AG04450 (cell line): ENCODE data around the gene EFTUD2. TPM values are rescaled to one million over a fixed set of nuclear protein-coding genes. Genes with fewer than 3 reads are reported as not detected.

ENCODE experiments used
- CTCF ChIA-PET: fragments of 300-600, 350-600 bp; formaldehyde crosslinking; extraction: SDS; loops from one replicate; lab custom pipeline; 2022; ENCODE audit warnings: antibody characterized with exemption, inconsistent platforms; lab: Charles Lee
- POLR2A ChIA-PET: fragments of 350-600 bp; formaldehyde crosslinking; extraction: SDS; loops from one replicate; lab custom pipeline; 2021; ENCODE audit warnings: antibody characterized with exemption, inconsistent platforms; lab: Yijun Ruan, JAX
- DNase-seq: peaks from one replicate; pipeline ENCODE4 v3.0.0-alpha.2; 2011; ENCODE audit warnings: low read depth, low spot score
- H3K27ac ChIP-seq: one replicate; pipeline ENCODE4 v1.5.1; 2012; ENCODE audit warnings: low read depth, low read length, control low read depth
- H3K27me3 ChIP-seq: one replicate; pipeline ENCODE4 v1.6.0; 2012; ENCODE audit warnings: low read length; ENCODE audit not compliant: control insufficient read depth, insufficient read depth
- H3K4me3 ChIP-seq: 2 replicates; pipeline ENCODE4 v1.5.1; 2011; ENCODE audit warnings: mild to moderate bottlenecking, low read depth, low read length, control low read depth
- H3K9me3 ChIP-seq: 2 replicates; pipeline ENCODE4 v1.5.1; 2012; ENCODE audit warnings: low read length; ENCODE audit not compliant: control insufficient read depth, insufficient read depth
- polyA plus RNA-seq: library from polyadenylated mRNA; depleted of rRNA; stranded (reverse); fragments of >200 nt; gene quantifications from 2 replicates; pipeline ENCODE4 v1.2.3, GENCODE V29; 2011
- TF ChIP-seq, protein P1 (sequence below): IDR thresholded peaks from 2 replicates; pipeline ENCODE4 v1.5.1; 2011; ENCODE audit warnings: low read depth, low read length, control low read depth, inconsistent platforms

Gene EFTUD2
- polyA plus RNA-seq, 1 experiment = 147 TPM

DNA sequence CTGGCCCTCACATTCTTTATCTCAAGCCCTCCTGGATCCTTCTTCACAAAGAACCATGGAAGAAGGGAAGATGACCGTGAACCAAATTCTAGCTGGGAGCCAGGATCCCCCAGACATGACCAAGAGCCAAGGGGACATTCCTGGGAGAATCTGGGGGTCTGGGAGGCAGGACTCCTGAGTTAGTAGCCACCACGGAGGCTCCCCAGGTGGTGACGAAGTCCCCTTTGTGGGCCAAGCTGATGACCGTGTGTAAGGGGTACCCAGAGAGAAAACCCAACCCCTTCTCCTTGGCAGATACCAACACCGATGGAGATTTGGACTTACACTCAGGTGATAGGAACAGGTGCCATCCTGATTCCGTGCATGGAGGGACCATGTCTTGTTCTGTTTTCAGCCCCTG lies 22.9 kb upstream of the EFTUD2 start:
- no peak for DNase-seq
- Histone ChIP-seq H3K9me3 (no peaks in the 10 kb centered on the region), H3K27me3 (no peaks in the 10 kb centered on the region), H3K4me3 (no peak overlapping the region), H3K27ac (no peak overlapping the region)
- CTCF ChIA-PET = interaction anchor here (0.7 to 8.7 kb wide), 5 partner anchors 9 to 99 kb away, joined by 5 to 244 read pairs (median 23); no protein-coding TSS in a partner anchor
- TF ChIP-seq, protein P1, sequence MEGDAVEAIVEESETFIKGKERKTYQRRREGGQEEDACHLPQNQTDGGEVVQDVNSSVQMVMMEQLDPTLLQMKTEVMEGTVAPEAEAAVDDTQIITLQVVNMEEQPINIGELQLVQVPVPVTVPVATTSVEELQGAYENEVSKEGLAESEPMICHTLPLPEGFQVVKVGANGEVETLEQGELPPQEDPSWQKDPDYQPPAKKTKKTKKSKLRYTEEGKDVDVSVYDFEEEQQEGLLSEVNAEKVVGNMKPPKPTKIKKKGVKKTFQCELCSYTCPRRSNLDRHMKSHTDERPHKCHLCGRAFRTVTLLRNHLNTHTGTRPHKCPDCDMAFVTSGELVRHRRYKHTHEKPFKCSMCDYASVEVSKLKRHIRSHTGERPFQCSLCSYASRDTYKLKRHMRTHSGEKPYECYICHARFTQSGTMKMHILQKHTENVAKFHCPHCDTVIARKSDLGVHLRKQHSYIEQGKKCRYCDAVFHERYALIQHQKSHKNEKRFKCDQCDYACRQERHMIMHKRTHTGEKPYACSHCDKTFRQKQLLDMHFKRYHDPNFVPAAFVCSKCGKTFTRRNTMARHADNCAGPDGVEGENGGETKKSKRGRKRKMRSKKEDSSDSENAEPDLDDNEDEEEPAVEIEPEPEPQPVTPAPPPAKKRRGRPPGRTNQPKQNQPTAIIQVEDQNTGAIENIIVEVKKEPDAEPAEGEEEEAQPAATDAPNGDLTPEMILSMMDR = no peak
- POLR2A ChIA-PET = no interaction called here

DNA sequence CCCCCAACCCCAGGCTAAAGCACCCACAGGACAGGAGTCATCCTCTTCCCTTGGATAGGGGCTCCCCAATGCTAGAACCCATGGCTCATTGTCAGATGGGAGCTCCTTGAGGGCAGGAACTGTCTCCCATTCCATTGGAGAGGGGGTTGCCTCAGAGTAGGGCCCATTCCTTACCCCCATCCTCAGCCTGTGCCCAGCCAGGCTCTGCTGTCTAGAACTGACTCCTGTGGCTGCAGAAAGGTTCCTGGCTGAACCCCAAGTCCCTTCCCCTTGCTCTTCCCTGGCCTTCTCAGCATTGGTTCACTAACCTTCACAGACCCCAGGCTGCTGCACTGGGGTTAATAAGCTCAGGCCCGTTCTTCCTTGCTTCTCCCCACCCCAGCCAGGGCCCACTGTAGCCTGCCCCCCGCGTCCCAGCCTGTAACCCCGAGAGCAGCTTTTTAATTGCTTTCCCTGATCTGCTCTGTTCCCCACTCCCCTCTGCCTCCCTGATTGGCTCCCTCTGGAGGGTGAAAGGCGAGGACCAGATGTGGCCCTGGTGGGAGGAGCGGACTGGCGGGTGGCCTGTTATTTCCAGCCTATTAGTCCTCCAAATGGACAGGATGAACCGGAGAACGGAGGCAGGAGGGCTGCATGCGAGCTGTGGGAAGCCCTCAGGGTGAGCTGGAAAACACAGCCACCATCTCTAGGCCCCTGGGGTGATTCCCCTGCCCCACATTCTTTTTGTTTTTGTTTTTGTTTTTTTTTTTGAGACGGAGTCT lies 22.1 kb upstream of the EFTUD2 start:
- Histone ChIP-seq H3K4me3 (no peak overlapping the region), H3K9me3 (no peaks in the 10 kb centered on the region), H3K27ac (no peak overlapping the region), H3K27me3 (no peaks in the 10 kb centered on the region)
- TF ChIP-seq, protein P1 = no peak
- POLR2A ChIA-PET = interaction anchor here (1.0 to 1.3 kb wide), 2 partner anchors 12 to 100 kb away, joined by 3 read pairs; no protein-coding TSS in a partner anchor
- no peak for DNase-seq
- CTCF ChIA-PET = interaction anchor here (0.7 to 8.7 kb wide), 12 partner anchors 10 to 214 kb away, joined by 3 to 244 read pairs (median 8); partner anchors contain the start of gene ACBD4

DNA sequence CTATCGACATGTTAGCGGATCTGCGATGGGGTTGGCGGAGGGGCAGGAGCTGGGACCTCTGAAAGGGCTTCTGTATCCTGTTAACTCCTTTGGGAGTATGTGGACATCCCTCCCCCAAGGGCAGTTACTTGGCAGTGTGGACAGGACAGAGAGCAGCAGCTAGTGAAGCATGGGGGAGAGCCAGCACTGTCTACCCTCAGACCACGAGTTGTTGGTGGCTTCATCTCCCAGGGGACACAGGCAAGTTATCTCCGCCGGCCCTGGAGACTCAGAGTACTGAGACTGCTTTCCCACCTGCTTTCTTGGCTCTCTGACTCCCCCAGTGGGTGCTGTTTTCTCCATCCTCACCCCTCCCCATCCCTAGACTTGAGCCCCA lies 21.3 kb upstream of the EFTUD2 start:
- TF ChIP-seq, protein P1 = no peak
- Histone ChIP-seq H3K27ac (no peak overlapping the region), H3K9me3 (no peaks in the 10 kb centered on the region), H3K4me3 (no peak overlapping the region), H3K27me3 (no peaks in the 10 kb centered on the region)
- ChIA-PET POLR2A (interaction anchor here (0.9 to 1.5 kb wide), 4 partner anchors 11 to 228 kb away, joined by 3 to 7 read pairs (median 4); partner anchors contain the start of gene HEXIM1), CTCF (interaction anchor here (0.5 to 8.7 kb wide), 35 partner anchors 10 to 215 kb away, joined by 3 to 244 read pairs (median 5); partner anchors contain the start of genes ACBD4 and EFTUD2)
- no peak for DNase-seq

DNA sequence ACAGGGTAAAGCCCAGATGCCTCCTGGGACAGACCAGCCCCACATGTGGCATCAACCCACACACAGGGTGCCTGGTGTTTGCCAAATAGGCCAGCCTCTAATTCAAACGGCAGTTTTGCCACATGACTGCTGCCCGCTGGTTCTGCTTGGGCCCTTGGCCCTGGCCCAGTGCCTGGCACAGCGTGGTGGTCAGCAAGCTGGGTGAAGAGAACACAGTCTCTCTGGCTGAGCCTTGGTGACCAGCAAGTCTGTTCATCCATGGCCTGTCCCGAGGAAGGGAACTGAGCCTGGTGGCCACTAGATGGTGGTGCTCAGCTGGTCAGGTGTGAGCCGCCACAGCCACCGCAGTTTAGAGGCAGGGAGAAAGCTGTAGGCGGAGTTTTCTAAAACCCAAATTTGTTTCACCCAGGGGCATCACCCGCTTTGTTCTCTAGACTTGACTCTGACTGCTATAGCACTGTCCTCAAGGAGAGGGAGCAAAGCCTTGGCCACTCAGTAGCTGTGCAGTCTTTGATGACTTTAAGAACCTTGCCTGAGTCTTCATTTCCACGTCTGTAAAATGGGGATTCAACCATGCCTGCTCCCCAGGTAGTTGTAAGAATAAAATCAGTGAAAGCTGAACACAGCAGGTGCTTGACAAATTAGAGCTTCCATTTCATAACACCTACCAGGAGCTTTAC lies 20.8 kb upstream of the EFTUD2 start:
- Histone ChIP-seq H3K27ac (no peak overlapping the region), H3K9me3 (no peaks in the 10 kb centered on the region; the same call in 1 of the 2 replicates), H3K27me3 (no peaks in the 10 kb centered on the region), H3K4me3 (no peak overlapping the region)
- ChIA-PET POLR2A (interaction anchor here (0.8 to 1.5 kb wide), 4 partner anchors 10 to 228 kb away, joined by 3 to 7 read pairs (median 4); partner anchors contain the start of gene HEXIM1), CTCF (interaction anchor here (0.5 to 8.7 kb wide), 35 partner anchors 10 to 215 kb away, joined by 3 to 244 read pairs (median 5); partner anchors contain the start of genes ACBD4 and EFTUD2)
- DNase-seq = peak; percentile 55
- TF ChIP-seq, protein P1 = peak; percentile 87
